ENCODE data around the gene MRPL41. TPM values are rescaled to one million over a fixed set of nuclear protein-coding genes. Genes with fewer than 3 reads are reported as not detected.

Gene MRPL41
- total and polyA plus RNA-seq, 2 of the 13 experiments (the other 11 are each of a cell fraction or from before 2014, with no cell fraction given): 20.9 to 54.0 TPM

- TF ChIP-seq ZHX1 (CRISPR knock-in tag; IDR thresholded peaks at IDR 0.05; ENCODE audit: low read depth) (no peak), CHD4 (IDR thresholded peaks at IDR 0.05; ENCODE audit: borderline replicate concordance, low read length) (no peak), ZNF781 (CRISPR knock-in tag; IDR thresholded peaks at IDR 0.05; ENCODE audit: borderline replicate concordance, not compliant biosample characterization) (no peak), ARNT (IDR thresholded peaks at IDR 0.05) (no peak), ZSCAN21 (CRISPR knock-in tag; IDR thresholded peaks at IDR 0.05; ENCODE audit: borderline replicate concordance) (no peak), ZNF232 (CRISPR knock-in tag; IDR thresholded peaks at IDR 0.05; ENCODE audit: borderline replicate concordance) (no peak)
- TF ChIP-seq, protein P1, sequence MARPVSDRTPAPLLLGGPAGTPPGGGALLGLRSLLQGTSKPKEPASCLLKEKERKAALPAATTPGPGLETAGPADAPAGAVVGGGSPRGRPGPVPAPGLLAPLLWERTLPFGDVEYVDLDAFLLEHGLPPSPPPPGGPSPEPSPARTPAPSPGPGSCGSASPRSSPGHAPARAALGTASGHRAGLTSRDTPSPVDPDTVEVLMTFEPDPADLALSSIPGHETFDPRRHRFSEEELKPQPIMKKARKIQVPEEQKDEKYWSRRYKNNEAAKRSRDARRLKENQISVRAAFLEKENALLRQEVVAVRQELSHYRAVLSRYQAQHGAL (CRISPR knock-in tag; IDR thresholded peaks at IDR 0.05; ENCODE audit: not compliant biosample characterization): no peak
- TF ChIP-seq, protein P2, sequence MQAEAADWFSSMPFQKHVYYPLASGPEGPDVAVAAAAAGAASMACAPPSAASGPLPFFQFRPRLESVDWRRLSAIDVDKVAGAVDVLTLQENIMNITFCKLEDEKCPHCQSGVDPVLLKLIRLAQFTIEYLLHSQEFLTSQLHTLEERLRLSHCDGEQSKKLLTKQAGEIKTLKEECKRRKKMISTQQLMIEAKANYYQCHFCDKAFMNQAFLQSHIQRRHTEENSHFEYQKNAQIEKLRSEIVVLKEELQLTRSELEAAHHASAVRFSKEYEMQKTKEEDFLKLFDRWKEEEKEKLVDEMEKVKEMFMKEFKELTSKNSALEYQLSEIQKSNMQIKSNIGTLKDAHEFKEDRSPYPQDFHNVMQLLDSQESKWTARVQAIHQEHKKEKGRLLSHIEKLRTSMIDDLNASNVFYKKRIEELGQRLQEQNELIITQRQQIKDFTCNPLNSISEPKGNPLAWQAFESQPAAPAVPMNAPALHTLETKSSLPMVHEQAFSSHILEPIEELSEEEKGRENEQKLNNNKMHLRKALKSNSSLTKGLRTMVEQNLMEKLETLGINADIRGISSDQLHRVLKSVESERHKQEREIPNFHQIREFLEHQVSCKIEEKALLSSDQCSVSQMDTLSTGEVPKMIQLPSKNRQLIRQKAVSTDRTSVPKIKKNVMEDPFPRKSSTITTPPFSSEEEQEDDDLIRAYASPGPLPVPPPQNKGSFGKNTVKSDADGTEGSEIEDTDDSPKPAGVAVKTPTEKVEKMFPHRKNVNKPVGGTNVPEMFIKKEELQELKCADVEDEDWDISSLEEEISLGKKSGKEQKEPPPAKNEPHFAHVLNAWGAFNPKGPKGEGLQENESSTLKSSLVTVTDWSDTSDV (CRISPR knock-in tag; IDR thresholded peaks at IDR 0.05): no peak
Observed at GRCh38 chr9:137524161-137524980, 27.3 kb upstream of the MRPL41 start (continued).

Measured in HepG2 (cell line).